NCI-H1930 (cell line): ENCODE results near the gene AUTS2.

Source experiments
- DNase-seq, 2 experiments: peaks; one replicate each; lab custom pipeline; 2025; lab: John Stamatoyannopoulos, UW

Gene AUTS2

DNA sequence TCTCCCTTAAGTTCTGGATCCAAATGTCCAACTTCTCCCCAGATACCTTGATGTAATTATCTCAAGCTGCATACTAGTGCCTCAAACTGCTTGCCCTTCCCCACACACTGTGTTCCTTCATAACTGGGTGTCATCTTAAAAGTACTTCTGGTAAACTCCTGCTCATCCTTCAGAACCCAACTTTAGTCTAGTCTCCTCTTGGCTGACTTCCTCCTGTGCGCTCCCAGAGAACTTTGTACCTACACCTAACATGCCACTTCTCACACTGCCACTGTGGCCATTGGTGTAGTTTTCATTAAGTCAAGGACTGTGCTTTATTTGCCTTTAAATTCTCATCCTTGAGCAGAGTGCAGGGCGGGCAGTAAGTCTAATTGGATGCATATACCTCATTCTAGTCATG lies 958.5 kb downstream of the AUTS2 start:
- no peak for DNase-seq

- no peak for DNase-seq
Observed at GRCh38 chr7:70557338-70557737, 959.1 kb downstream of the AUTS2 start.

DNA sequence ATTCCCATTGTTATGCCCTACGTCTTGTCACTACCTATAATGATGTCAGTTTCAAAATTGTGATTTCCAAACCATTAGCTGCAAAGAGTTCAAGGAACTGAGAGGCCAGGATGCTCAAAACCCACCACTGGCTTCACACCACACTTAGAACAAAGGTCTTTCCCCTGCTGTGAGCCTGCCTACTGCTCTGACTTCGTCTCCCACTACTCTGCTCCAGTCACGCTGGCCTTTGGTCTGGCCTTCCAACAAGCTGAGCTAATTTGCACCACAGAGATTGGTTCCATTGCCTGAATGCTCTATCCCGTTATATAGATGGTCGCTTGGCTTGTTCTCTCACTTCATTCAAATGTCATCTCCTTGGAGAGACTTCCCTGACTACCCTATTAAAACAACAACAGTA lies 961.5 kb downstream of the AUTS2 start:
- DNase-seq: no peak

GRCh38 chr7:70563960-70564359 lies 965.7 kb downstream of the AUTS2 start:
- DNase-seq: no peak

- DNase-seq: no peak
Observed at GRCh38 chr7:70565721-70566370, 967.6 kb downstream of the AUTS2 start.

- DNase-seq: no peak
Observed at GRCh38 chr7:70566671-70567070, 968.4 kb downstream of the AUTS2 start.

GRCh38 chr7:70568674-70569334 lies 970.5 kb downstream of the AUTS2 start:
- DNase-seq: no peak

GRCh38 chr7:70569335-70569819 lies 971.1 kb downstream of the AUTS2 start:
- no peak for DNase-seq

GRCh38 chr7:70570029-70570428 lies 971.8 kb downstream of the AUTS2 start:
- DNase-seq: no peak

- no peak for DNase-seq
Observed at GRCh38 chr7:70570961-70571360, 972.7 kb downstream of the AUTS2 start.

DNA sequence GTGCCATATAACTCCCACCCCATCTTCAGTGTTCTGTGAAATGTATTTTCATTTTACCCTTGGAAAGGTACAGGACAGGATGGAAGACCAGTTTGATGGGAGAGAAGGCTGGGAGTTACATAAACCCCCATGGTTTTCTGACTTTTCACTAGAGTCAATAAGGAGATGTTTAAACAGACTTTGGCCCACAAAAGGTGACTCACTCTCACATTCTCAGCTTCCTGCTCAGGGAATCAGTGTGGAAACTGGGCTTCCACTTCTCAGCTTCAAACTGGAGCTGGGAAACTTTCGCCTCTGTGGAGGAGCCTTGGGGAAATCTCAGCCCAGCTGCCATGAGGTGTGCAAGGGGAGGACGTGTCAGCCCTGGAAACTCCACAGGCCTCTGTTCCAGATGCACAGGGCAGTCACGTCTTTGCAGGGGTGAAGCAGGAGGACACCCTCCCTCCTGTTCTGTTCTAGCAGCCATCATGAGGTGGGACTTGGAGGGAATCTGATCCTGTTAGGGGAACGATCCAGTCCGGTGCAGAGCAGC lies 973.2 kb downstream of the AUTS2 start:
- DNase-seq: no peak

DNA sequence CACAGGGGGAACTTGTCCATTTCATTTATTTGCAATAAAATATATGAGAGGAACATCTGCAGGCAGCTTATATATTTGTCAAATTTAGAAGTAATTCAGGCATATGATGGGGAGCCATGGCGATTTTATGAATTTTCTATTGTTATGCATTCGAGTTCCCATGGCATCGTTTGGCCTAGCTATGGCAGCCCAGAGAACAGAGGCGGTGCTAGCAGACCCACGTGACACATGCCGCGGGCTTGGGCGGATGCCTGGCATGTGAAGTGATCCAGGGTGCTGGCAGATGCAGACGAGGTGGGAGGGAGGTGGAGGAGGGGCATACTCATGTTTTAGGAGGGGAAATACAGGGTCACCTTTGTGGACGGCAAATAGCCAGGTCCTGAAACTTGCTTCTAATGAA lies 973.7 kb downstream of the AUTS2 start:
- DNase-seq: no peak

- DNase-seq: no peak
Observed at GRCh38 chr7:70572571-70572970, 974.3 kb downstream of the AUTS2 start.

- no peak for DNase-seq
Observed at GRCh38 chr7:70573071-70573661, 974.9 kb downstream of the AUTS2 start.

- DNase-seq: no peak
Observed at GRCh38 chr7:70573696-70574095, 975.4 kb downstream of the AUTS2 start.

- no peak for DNase-seq
Observed at GRCh38 chr7:70574314-70574834, 976.1 kb downstream of the AUTS2 start.

DNA sequence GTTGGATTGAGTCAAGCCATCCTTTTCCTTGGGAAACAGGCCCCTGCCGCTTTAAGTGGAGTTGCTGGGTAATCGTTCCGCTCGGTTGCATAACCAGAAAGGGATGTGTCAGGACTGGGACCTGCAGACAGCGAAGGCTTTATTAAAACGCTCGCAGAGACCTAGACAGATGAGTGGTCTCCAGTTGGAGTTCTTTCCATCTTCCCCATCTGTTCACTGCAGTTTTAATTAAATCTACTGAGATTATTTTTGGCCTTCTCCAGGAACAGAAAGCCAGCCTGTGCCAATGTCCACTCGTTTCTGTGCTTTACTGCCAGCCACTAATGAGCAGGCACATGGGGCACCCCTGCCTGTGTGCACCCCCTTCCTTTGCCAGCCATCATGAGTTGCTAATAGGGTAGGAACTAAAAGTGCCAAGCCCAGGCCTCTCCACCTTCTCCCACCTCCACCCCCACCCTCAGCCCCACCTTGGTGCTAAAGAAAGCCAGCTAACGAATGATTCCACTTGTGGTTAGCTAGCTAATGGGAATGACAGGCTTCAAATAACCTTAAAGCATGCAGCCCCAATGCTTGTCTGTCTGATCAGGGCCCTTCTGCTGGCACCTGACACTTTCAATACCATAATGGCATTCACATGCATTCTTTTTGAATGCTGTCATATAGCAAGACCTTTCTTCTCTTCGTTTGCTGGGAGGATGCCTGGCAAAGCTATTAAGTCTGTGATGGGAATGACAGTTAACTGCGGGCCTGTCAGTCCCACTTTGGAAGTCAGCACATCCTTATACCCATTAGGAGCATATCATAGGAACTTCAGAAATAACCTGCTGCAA lies 976.9 kb downstream of the AUTS2 start:
- no peak for DNase-seq

- no peak for DNase-seq
Observed at GRCh38 chr7:70577078-70577477, 978.8 kb downstream of the AUTS2 start.

- DNase-seq: no peak
Observed at GRCh38 chr7:70578131-70578530, 979.9 kb downstream of the AUTS2 start.

- DNase-seq: no peak
Observed at GRCh38 chr7:70579397-70580097, 981.3 kb downstream of the AUTS2 start.

DNA sequence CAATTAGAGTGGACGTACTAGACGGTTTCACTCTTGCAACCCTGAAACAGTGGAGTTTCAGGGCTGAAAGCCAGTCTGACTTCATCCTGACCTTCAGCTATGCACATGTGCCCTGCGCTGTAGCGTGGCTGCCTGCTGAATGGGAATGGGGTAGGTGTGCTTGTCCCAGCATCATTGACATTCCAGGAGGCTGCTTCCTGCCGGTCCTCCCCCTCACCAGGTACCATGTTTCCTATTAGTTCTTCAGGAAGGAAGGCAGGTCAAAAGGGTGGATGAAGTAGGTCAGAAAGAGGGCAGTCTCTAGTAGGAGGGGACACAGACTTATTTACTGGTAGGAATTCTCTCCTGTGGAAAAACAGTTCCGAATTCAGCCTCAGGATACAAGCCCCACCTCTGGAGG lies 981.9 kb downstream of the AUTS2 start:
- DNase-seq: no peak
